K562 (cell line): Measurements from ENCODE around the gene OR5A2. TPM values are rescaled to one million over a fixed set of nuclear protein-coding genes. Genes with fewer than 3 reads are reported as not detected.

Experiments used
- ATAC-seq: fragments of 200-7000 bp; cut with Tn5 transposase; 3 replicates; pipeline ENCODE4 v1.9.1; 2020; ENCODE audit warnings: moderate library complexity
- BruUV-seq: library from RNA; stranded (reverse); fragments of 400-500 nt; replicated peaks from 2 replicates; lab custom pipeline; 2021; lab: Mats Ljungman, UMichigan
- CTCF ChIA-PET: fragments of 300-600 bp; formaldehyde crosslinking; extraction: SDS; loops from one replicate; lab custom pipeline; 2021; ENCODE audit warnings: low intra/inter-chr PET ratio; lab: Yijun Ruan, JAX
- POLR2A ChIA-PET: fragments of 300-600, 350-650 bp; sonication (Branson Sonifier 250); formaldehyde crosslinking; extraction: SDS; loops from one replicate; lab custom pipeline; 2021; ENCODE audit warnings: antibody characterized with exemption, inconsistent platforms; lab: Yijun Ruan, JAX
- DNase-seq, 4 experiments: peaks; one replicate each; pipeline versions ENCODE4 v3.0.0 to v3.0.0-alpha.2; 2011 to 2018; ENCODE audit warnings: low spot score in 3 of 4, mixed read lengths in 3 of 4; ENCODE audit errors: extremely low read depth in 1 of 4
- FAIRE-seq: peaks from 2 replicates; lab custom pipeline; 2011; peaks lifted over from hg19 to GRCh38; lab: Jason Lieb, UNC
- H2AFZ ChIP-seq: 2 replicates; pipeline ENCODE4 v1.6.0; 2011; ENCODE audit warnings: low read depth, low read length, control low read depth, inconsistent platforms
- H3K27ac ChIP-seq: fragments of 200-600 bp; 3 replicates; pipeline ENCODE4 v1.8.0; 2011; ENCODE audit warnings: low read depth, mild to moderate bottlenecking, control low read depth, inconsistent platforms, low read length, moderate library complexity, mixed read lengths; ENCODE audit errors: extremely low read depth
- H3K27me3 ChIP-seq, 2 experiments: fragments of 300-600 bp in 1 of 2; 2 replicates in 1 of 2; 3 replicates in 1 of 2; pipeline versions ENCODE4 v1.6.0 to v1.8.0; 2011; ENCODE audit warnings: inconsistent platforms in 2 of 2, low read length in 2 of 2, mild to moderate bottlenecking in 1 of 2, mixed read lengths in 1 of 2, moderate library complexity in 1 of 2; ENCODE audit not compliant: control insufficient read depth in 2 of 2, insufficient read depth in 2 of 2
- H3K36me3 ChIP-seq: fragments of 300-600 bp; 3 replicates; pipeline ENCODE4 v1.8.0; 2011; ENCODE audit warnings: mild to moderate bottlenecking, low read length, inconsistent platforms; ENCODE audit not compliant: control insufficient read depth, insufficient read depth
- H3K4me1 ChIP-seq, 2 experiments: fragments of 200-600 bp in 1 of 2; replicated peaks in 1 of 2; 2 replicates in 1 of 2; 3 replicates in 1 of 2; pipeline versions ENCODE4 v1.5.1 to v1.8.0; 2011; ENCODE audit warnings: inconsistent platforms in 2 of 2, low read length in 2 of 2, mild to moderate bottlenecking in 1 of 2, mixed read lengths in 1 of 2, moderate library complexity in 1 of 2; ENCODE audit not compliant: control insufficient read depth in 2 of 2, insufficient read depth in 2 of 2
- H3K4me2 ChIP-seq: 2 replicates; pipeline ENCODE4 v1.6.1; 2011; ENCODE audit warnings: low read length, control low read depth, inconsistent platforms, mixed read lengths; ENCODE audit not compliant: insufficient read depth
- H3K4me3 ChIP-seq: fragments of 200-600 bp; sonication (generic), shearing (Covaris generic); 2 replicates; pipeline ENCODE4 v1.5.1; 2016; ENCODE audit warnings: control low read depth, inconsistent platforms
- H3K79me2 ChIP-seq: fragments of 200-600 bp; 3 replicates; pipeline ENCODE4 v1.8.0; 2011; ENCODE audit warnings: low read length, inconsistent platforms; ENCODE audit not compliant: control insufficient read depth, insufficient read depth
- H3K9ac ChIP-seq, 2 experiments: 2 replicates each; pipeline versions ENCODE4 v1.6.0 to v1.6.1; 2011; ENCODE audit warnings: low read depth in 2 of 2, low read length in 2 of 2, control low read depth in 1 of 2, inconsistent platforms in 1 of 2, mild to moderate bottlenecking in 1 of 2, mixed read lengths in 1 of 2; ENCODE audit not compliant: insufficient read depth in 1 of 2
- H3K9me1 ChIP-seq: one replicate; pipeline ENCODE4 v1.6.0; 2011; ENCODE audit warnings: inconsistent platforms, mild to moderate bottlenecking, low read length, moderate library complexity; ENCODE audit not compliant: control insufficient read depth, insufficient read depth
- H3K9me3 ChIP-seq: replicated peaks from 2 replicates; pipeline ENCODE4 v1.5.1; 2011; ENCODE audit warnings: low read depth, low read length, inconsistent platforms; ENCODE audit not compliant: control insufficient read depth, insufficient read depth
- H4K20me1 ChIP-seq: replicated peaks from 2 replicates; pipeline ENCODE4 v1.6.1; 2011; ENCODE audit warnings: low read length, inconsistent platforms, mixed read lengths; ENCODE audit not compliant: control insufficient read depth, insufficient read depth
- ATF7 ChIP-seq: fragments of 450-650 bp; IDR thresholded peaks from 2 replicates; pipeline ENCODE4 v1.7.1; 2014; ENCODE audit warnings: mild to moderate bottlenecking, moderate library complexity
- CLOCK ChIP-seq: fragments of 250-450 bp; sonication (Bioruptor Pico); IDR thresholded peaks from 2 replicates; pipeline ENCODE4 v1.4.0; 2020; ENCODE audit warnings: mild to moderate bottlenecking, moderate library complexity, borderline replicate concordance
- PTBP1 ChIP-seq: fragments of 200-400 bp; formaldehyde crosslinking; IDR thresholded peaks from 2 replicates; pipeline ENCODE4 v1.6.1; 2017; ENCODE audit warnings: low read depth, low read length
- ZKSCAN8 ChIP-seq: fragments of 200-800 bp; sonication (Bioruptor generic); IDR thresholded peaks from 2 replicates; pipeline ENCODE4 v1.6.1; 2016; ENCODE audit warnings: missing genetic modification characterization, missing compliant biosample characterization
- ZNF551 ChIP-seq: fragments of 250-450 bp; sonication (Bioruptor Pico); IDR thresholded peaks from 2 replicates; pipeline ENCODE4 v1.5.0; 2021; ENCODE audit warnings: mild to moderate bottlenecking, moderate library complexity
- WGBS: fragments of 100-300 bp; shearing (Covaris generic); methylation state at CpG from one replicate; pipeline ENCODE4 v1.1.6; 2016; ENCODE audit warnings: low coverage, mixed read lengths; ENCODE audit not compliant: insufficient coverage; ENCODE audit errors: missing lambda C conversion rate; 5-methylcytosine and 5-hydroxymethylcytosine counted together
- in situ Hi-C: fragments of 300-500 bp; cut with MboI; formaldehyde crosslinking; loops from 4 replicates; pipeline ENCODE4 v1.15.0; 2018; ENCODE audit warnings: inconsistent platforms, mixed read lengths
- intact Hi-C: fragments of 100-400 bp; cut with micrococcal nuclease; formaldehyde crosslinking; loops from 2 replicates; pipeline ENCODE4 v1.14.2; 2022
- polyA plus RNA-seq, 8 experiments: library from polyadenylated mRNA; depleted of rRNA in 4 of 8; stranded (reverse) in 5 of 8; unstranded in 3 of 8; fragments of >200 nt; fragmentation: Nextera tagmentation in 2 of 8; fragmentation: Illumina TruSeq in 1 of 8; extraction: Ambion mirVana in 2 of 8; extraction: Trizol in 1 of 8; gene quantifications; 2 replicates each; pipeline versions ENCODE4 v1.2.1 to v1.2.3, GENCODE V29; 2011 to 2014; ENCODE audit warnings: inconsistent platforms in 1 of 8, missing spikeins in 1 of 8
- total RNA-seq, 7 experiments: library from RNA; depleted of rRNA in 6 of 7; stranded (reverse); fragments of >200 nt in 6 of 7; fragmentation: Illumina TruSeq in 2 of 7; extraction: Trizol in 2 of 7; gene quantifications; 2 replicates each; pipeline versions ENCODE4 v1.2.1 to v1.2.3, GENCODE V29; 2011 to 2021; ENCODE audit warnings: low replicate concordance in 1 of 7
- TF ChIP-seq, protein P1 (sequence below): fragments of 450-650 bp; IDR thresholded peaks from 2 replicates; pipeline ENCODE4 v1.6.1; 2017; ENCODE audit warnings: mild to moderate bottlenecking, moderate library complexity

The OR5A2 gene
- total and polyA plus RNA-seq, 9 of the 15 experiments (the other 6 are each of a cell fraction or from before 2014, with no cell fraction given): not detected

DNA sequence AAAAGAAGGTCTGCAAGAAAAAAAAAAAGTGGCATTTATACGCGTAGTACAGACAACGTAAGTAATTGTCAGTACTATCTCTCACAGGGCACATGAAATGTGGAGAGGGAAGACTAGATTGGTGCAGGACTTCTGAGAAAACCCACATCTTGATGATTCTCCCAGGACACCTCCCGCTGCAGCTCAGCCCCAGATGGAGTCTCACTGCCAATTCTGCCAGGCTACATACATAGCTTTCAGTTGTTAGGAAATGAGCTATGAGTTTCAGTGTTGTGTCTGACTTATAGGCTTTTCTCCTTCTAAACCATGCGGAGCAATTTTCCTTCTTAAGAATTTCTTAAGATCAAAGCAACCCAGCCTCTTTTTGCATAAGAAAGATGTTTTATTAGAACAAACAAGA lies 9.6 kb downstream of the OR5A2 start:
- Histone ChIP-seq H2AFZ (no peak overlapping the region), H3K9me3 (no peaks in the 10 kb centered on the region), H3K9ac (no peak overlapping the region), H3K36me3 (no peaks in the 10 kb centered on the region), H3K9me1 (no peaks in the 10 kb centered on the region), H4K20me1 (no peaks in the 10 kb centered on the region), H3K4me1 (no peaks in the 10 kb centered on the region), H3K4me2 (no peak overlapping the region), H3K79me2 (no peaks in the 10 kb centered on the region), H3K27ac (no peak overlapping the region), H3K27me3 (no peaks in the 10 kb centered on the region), H3K4me3 (no peak overlapping the region)
- no TSS peak for BruUV-seq
- 0% methylated on average over 5 of the region's 5 CpGs for WGBS
- ChIA-PET POLR2A (no interaction called here), CTCF (no interaction called here)
- DNase-seq (no peak), ATAC-seq (no peak), FAIRE-seq (no peak)
- TF ChIP-seq PTBP1: no peak
- no peak for TF ChIP-seq CLOCK (CRISPR knock-in tag)
- TF ChIP-seq, protein P1, sequence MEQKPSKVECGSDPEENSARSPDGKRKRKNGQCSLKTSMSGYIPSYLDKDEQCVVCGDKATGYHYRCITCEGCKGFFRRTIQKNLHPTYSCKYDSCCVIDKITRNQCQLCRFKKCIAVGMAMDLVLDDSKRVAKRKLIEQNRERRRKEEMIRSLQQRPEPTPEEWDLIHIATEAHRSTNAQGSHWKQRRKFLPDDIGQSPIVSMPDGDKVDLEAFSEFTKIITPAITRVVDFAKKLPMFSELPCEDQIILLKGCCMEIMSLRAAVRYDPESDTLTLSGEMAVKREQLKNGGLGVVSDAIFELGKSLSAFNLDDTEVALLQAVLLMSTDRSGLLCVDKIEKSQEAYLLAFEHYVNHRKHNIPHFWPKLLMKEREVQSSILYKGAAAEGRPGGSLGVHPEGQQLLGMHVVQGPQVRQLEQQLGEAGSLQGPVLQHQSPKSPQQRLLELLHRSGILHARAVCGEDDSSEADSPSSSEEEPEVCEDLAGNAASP: no peak
- no peak for TF ChIP-seq ZNF551 (CRISPR knock-in tag)
- no peak for TF ChIP-seq ZKSCAN8 (CRISPR knock-in tag)
- no peak for TF ChIP-seq ATF7
- intact Hi-C loops (no loop called here), in situ Hi-C loops (no loop called here)
